SK-N-SH (cell line): Measurements from ENCODE around the gene GPR39.

ENCODE experiments used
- CHD2 ChIP-seq: fragments of 150-350 bp; IDR thresholded peaks from 2 replicates; pipeline ENCODE4 v1.6.1; 2018; ENCODE audit warnings: low read length; ENCODE audit not compliant: partially characterized antibody
- CTCF ChIP-seq: fragments of 200-600 bp; sonication (generic); IDR thresholded peaks from 2 replicates; pipeline ENCODE4 v1.6.1; 2017; ENCODE audit warnings: antibody characterized with exemption, mild to moderate bottlenecking, moderate library complexity
- FOXJ3 ChIP-seq: sonication (generic); formaldehyde crosslinking; IDR thresholded peaks from 2 replicates; pipeline ENCODE4 v1.5.1; 2020; ENCODE audit warnings: mild to moderate bottlenecking, missing genetic modification reagents
- GABPA ChIP-seq: IDR thresholded peaks from 2 replicates; pipeline ENCODE4 v1.4.0; 2012; ENCODE audit warnings: low read depth, mild to moderate bottlenecking
- NRF1 ChIP-seq: IDR thresholded peaks from 2 replicates; pipeline ENCODE4 v1.6.1; 2012; ENCODE audit warnings: low read depth, mild to moderate bottlenecking, low read length
- PBX3 ChIP-seq: IDR thresholded peaks from 2 replicates; pipeline ENCODE4; 2012
- POLR2AphosphoS5 ChIP-seq: IDR thresholded peaks from 2 replicates; pipeline ENCODE4 v1.6.1; 2012; ENCODE audit warnings: low read depth, low read length
- RAD21 ChIP-seq: IDR thresholded peaks from 2 replicates; pipeline ENCODE4 v1.6.1; 2012; ENCODE audit warnings: mild to moderate bottlenecking, low read length
- REST ChIP-seq: IDR thresholded peaks from 2 replicates; pipeline ENCODE4 v1.6.1; 2012; ENCODE audit warnings: mild to moderate bottlenecking, low read depth, low read length, moderate library complexity
- SIN3A ChIP-seq: IDR thresholded peaks from 2 replicates; pipeline ENCODE4 v1.6.1; 2012; ENCODE audit warnings: low read depth, mild to moderate bottlenecking, low read length, moderate library complexity, borderline replicate concordance
- YY1 ChIP-seq: IDR thresholded peaks from 2 replicates; pipeline ENCODE4 v1.4.0; 2012; ENCODE audit warnings: low read depth, mild to moderate bottlenecking

- no peak for TF ChIP-seq CTCF
- TF ChIP-seq YY1 = no peak
- TF ChIP-seq PBX3 = no peak
- no peak for TF ChIP-seq SIN3A
- TF ChIP-seq GABPA = no peak
- TF ChIP-seq RAD21 = no peak
- TF ChIP-seq FOXJ3 = no peak
- no peak for TF ChIP-seq NRF1
- TF ChIP-seq POLR2AphosphoS5 = no peak
- no peak for TF ChIP-seq REST
- no peak for TF ChIP-seq CHD2
Observed at GRCh38 chr2:132542953-132543569, 126.5 kb downstream of the GPR39 start.
